Measurements from ENCODE around the gene CTNNA3.

Gene CTNNA3

DNA sequence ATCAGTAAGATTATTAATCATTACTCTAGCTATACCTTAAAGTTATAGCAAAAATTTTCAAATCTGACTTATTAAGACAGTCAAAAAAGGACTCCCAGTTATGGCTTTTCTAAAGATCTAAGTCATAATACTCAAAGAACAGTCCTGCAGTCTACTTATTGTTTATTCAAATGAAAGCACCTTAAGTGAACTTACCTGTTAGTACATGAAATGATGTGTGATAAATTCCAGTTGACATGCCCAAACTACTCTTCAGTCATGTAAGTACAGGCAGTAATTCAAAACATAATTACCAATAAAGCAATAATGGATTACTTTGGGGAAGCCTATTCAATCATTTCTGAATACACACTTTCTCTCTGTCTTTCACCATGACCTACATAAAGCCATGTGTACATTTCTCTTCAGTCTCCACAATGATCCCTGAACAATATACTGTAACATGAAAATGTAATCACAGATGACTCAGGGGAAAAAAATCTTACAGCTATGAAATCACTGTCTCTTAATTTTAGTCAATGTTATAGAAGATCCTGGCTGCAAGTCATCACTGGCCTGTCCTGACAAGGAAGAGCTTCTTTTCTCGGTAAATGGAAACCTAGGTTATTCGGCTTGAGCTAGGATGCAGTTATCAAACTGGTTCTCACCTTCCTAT lies 1190.9 kb downstream of the CTNNA3 start:
- H3K4me1 ChIP-seq = no peaks in the 10 kb centered on the region
- TF ChIP-seq, protein P1, sequence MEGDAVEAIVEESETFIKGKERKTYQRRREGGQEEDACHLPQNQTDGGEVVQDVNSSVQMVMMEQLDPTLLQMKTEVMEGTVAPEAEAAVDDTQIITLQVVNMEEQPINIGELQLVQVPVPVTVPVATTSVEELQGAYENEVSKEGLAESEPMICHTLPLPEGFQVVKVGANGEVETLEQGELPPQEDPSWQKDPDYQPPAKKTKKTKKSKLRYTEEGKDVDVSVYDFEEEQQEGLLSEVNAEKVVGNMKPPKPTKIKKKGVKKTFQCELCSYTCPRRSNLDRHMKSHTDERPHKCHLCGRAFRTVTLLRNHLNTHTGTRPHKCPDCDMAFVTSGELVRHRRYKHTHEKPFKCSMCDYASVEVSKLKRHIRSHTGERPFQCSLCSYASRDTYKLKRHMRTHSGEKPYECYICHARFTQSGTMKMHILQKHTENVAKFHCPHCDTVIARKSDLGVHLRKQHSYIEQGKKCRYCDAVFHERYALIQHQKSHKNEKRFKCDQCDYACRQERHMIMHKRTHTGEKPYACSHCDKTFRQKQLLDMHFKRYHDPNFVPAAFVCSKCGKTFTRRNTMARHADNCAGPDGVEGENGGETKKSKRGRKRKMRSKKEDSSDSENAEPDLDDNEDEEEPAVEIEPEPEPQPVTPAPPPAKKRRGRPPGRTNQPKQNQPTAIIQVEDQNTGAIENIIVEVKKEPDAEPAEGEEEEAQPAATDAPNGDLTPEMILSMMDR (IDR thresholded peaks at IDR 0.05; ENCODE audit: low read depth, low read length) = no peak
- H3K27me3 ChIP-seq = no peaks in the 10 kb centered on the region
- H3K36me3 ChIP-seq = no peaks in the 10 kb centered on the region
- H3K4me3 ChIP-seq (ENCODE audit: low read depth, low read length) = no peak overlapping the region
- no peak for DNase-seq
- H3K9me3 ChIP-seq = no peaks in the 10 kb centered on the region

DNA sequence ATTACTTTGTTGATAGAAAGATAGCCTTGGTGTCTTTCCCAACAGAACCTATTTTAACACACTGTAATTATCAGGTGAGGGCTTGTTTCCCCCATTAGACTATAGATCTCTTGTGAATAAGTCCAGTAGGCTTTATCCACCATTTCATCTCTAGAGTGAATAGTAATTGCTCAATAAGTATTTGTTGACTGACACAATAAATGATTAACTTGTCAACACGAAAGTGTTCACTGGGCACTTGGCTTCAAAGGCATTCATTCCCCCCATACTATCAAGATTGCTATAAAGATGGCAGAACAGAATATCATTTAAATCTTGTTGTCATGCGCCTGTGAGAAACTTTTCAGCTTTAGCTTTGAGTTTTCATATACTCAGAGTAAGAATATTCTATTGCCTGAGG lies 1194.6 kb downstream of the CTNNA3 start:
- no peaks in the 10 kb centered on the region for H3K9me3 ChIP-seq
- TF ChIP-seq, protein P1 (IDR thresholded peaks at IDR 0.05; ENCODE audit: low read depth, low read length) = no peak
- no peaks in the 10 kb centered on the region for H3K36me3 ChIP-seq
- DNase-seq = no peak
- no peaks in the 10 kb centered on the region for H3K27me3 ChIP-seq
- no peak overlapping the region for H3K4me3 ChIP-seq (ENCODE audit: low read depth, low read length)
- no peaks in the 10 kb centered on the region for H3K4me1 ChIP-seq

DNA sequence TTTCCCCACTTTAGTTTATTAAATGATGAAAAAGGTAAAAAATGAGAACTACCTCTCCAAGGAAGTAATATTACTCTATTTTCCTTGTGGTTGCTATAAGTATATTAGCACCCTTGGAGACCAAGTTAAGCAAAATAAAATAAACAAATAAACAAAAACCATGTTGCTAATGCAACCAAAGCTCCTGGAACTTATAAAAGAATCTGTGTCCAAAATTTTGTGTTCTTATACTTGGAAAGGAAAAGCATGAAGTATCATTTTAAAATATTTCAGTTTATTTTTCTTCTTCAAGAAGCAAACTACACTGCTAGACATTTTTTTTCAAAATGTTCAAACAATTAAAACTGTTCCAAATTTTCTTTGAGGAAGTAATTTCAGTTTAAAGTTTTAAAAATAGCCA lies 1212.0 kb downstream of the CTNNA3 start:
- H3K27me3 ChIP-seq = no peaks in the 10 kb centered on the region
- no peak for DNase-seq
- no peak overlapping the region for H3K4me3 ChIP-seq (ENCODE audit: low read depth, low read length)
- TF ChIP-seq, protein P1 (IDR thresholded peaks at IDR 0.05; ENCODE audit: low read depth, low read length) = no peak
- no peaks in the 10 kb centered on the region for H3K9me3 ChIP-seq
- H3K36me3 ChIP-seq = no peaks in the 10 kb centered on the region
- H3K4me1 ChIP-seq = no peaks in the 10 kb centered on the region

DNA sequence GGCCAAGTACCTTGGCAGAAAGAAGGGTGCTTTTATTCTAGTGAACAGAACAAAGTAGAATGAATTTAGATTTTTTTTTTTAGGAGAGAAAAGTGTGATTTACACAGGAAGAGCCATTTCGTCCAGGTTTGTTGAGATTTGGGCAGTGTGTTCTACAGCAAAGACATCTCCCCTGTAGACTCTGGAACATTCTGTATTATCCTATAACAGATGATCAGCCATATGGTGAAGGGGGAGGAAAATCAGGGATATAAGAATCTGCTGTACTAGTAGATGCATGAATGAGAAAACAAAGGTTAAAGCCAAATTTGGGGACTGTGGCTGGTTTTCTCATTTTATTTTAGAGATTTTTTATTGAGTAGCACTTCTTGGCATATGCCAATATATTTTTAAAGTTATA lies 1223.8 kb downstream of the CTNNA3 start:
- Histone ChIP-seq H3K4me1 (no peaks in the 10 kb centered on the region), H3K4me3 (ENCODE audit: low read depth, low read length) (no peak overlapping the region), H3K36me3 (no peaks in the 10 kb centered on the region), H3K9me3 (no peaks in the 10 kb centered on the region), H3K27me3 (no peaks in the 10 kb centered on the region)
- TF ChIP-seq, protein P1 (IDR thresholded peaks at IDR 0.05; ENCODE audit: low read depth, low read length) = no peak
- no peak for DNase-seq

DNA sequence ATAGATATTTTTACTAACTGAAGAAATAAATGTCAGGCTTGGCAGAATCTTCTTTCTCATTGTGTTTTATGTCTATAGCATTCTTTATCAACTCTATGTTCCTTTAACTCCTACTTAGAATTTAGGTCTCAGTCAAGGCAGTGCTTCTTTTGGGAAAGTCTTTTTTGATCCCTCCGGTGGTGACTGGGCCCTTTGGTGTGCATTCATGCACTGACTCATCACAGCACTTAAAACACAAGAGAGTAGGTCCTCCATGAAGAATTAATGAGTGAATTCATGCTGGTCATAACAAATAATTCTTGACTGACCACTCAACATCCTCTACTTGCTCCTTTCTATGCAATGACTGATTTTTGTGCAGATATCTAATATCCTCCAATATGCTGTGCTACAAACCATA lies 1229.0 kb downstream of the CTNNA3 start:
- Histone ChIP-seq H3K36me3 (no peaks in the 10 kb centered on the region), H3K4me1 (no peaks in the 10 kb centered on the region), H3K27me3 (no peaks in the 10 kb centered on the region), H3K9me3 (no peaks in the 10 kb centered on the region), H3K4me3 (ENCODE audit: low read depth, low read length) (no peak overlapping the region)
- no peak for DNase-seq
- TF ChIP-seq, protein P1 (IDR thresholded peaks at IDR 0.05; ENCODE audit: low read depth, low read length) = no peak

DNA sequence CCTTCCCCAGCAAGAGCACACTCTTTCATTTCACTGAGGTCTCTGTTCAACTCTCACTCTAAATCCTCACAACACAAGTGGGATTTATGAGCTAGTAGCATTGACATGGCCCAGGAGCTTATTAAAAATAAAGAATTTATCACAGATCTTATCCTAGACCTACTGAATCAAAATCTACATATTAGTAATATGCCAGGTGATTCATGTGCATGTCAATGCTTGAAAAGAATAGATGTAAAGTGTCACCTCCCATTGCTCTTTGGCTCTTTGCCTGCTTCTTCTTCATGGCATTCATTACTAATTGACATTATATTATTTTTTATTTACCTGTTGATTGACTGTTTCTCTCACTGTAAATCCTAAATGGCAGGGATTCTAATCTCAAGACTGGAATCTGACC lies 1229.4 kb downstream of the CTNNA3 start:
- Histone ChIP-seq H3K4me1 (no peaks in the 10 kb centered on the region), H3K4me3 (ENCODE audit: low read depth, low read length) (no peak overlapping the region), H3K36me3 (no peaks in the 10 kb centered on the region), H3K9me3 (no peaks in the 10 kb centered on the region), H3K27me3 (no peaks in the 10 kb centered on the region)
- no peak for DNase-seq
- TF ChIP-seq, protein P1 (IDR thresholded peaks at IDR 0.05; ENCODE audit: low read depth, low read length) = no peak

Data from BE2C (cell line).